Measurements from ENCODE around the gene CTSH. TPM values are rescaled to one million over a fixed set of nuclear protein-coding genes. Genes with fewer than 3 reads are reported as not detected.

Gene CTSH
- total RNA-seq, 3 donors from 2014 or later = 29.6 to 57.4 (median 53.8) TPM

DNA sequence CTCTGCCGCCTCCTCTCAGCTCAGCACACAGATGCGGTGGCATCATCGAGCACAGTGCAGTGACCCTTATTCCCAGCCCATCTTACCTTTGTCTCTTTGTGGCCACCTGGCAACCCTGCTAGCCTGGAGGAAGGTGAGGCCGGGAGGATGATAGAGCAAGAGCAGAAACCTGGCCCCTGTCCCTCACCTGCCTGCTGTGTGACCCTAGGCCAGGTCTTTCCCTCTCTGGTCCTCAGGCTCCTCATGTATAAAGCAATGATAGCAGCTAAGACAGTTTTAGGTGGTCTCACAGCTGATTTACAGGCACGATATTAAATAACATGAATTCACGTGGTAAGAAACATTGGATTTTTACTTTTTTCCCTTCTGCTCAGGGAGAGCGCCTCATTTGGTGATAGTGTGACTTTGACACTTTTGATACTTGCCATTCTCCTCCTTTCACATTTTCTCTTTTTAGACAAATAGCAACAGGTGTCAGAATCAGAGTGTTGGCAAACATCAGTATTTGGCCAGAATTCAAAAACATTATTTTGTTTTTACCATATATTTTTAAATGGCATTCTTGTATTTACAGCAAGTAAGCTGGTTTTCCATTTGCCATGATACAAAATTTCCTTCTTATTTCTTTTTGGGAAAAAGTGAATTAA, 29.5 kb upstream of the CTSH start:
- H3K9me3 ChIP-seq = no peaks in the 10 kb centered on the region
- H3K4me3 ChIP-seq = no peak overlapping the region
- DNase-seq (no peak), ATAC-seq (no peak)
- intact Hi-C loops (cut with DNase I, micrococcal nuclease) = no loop called here
- TF ChIP-seq CTCF (IDR thresholded peaks at IDR 0.05) = no peak
- no peaks in the 10 kb centered on the region for H3K4me1 ChIP-seq (ENCODE audit: low read depth)
- H3K36me3 ChIP-seq (ENCODE audit: low read depth) = no peaks in the 10 kb centered on the region

GRCh38 chr15:78969687-78970349, 25.0 kb upstream of the CTSH start:
- no peak for DNase-seq
- no peaks in the 10 kb centered on the region for H3K4me1 ChIP-seq (ENCODE audit: low read depth)
- no peak for ATAC-seq
- no peaks in the 10 kb centered on the region for H3K36me3 ChIP-seq (ENCODE audit: low read depth)
- TF ChIP-seq CTCF (IDR thresholded peaks at IDR 0.05) = no peak
- H3K9me3 ChIP-seq = no peaks in the 10 kb centered on the region
- intact Hi-C loops (cut with DNase I, micrococcal nuclease) = no loop called here
- no peak overlapping the region for H3K4me3 ChIP-seq

GRCh38 chr15:78968539-78969271, 23.9 kb upstream of the CTSH start:
- intact Hi-C loops (cut with DNase I, micrococcal nuclease) = no loop called here
- H3K36me3 ChIP-seq (ENCODE audit: low read depth) = no peaks in the 10 kb centered on the region
- H3K4me1 ChIP-seq (ENCODE audit: low read depth) = no peaks in the 10 kb centered on the region
- H3K9me3 ChIP-seq = no peaks in the 10 kb centered on the region
- ATAC-seq (no peak), DNase-seq (no peak)
- H3K4me3 ChIP-seq = no peak overlapping the region
- TF ChIP-seq CTCF (IDR thresholded peaks at IDR 0.05) = no peak

DNA sequence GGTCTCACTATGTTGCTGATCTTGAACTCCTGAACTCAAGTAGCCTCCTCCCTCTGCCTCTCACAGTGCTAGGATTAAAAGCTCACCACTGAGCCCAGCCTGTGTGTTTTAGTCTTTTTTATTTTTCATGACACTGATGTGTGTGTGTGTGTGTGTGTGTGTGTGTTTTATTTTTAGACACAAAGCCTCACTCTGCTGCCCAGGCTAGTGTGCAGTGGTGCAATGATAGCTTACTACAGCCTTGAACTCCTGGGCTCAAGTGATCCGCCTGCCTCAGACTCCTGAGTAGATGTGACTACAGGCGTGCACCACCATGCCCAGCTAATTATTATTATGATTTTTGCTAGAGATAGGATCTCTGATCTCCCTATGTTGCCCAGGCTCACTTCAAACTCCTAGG, 23.3 kb upstream of the CTSH start:
- no peak for ATAC-seq
- intact Hi-C loops (cut with DNase I, micrococcal nuclease) = no loop called here

GRCh38 chr15:78960308-78960707, 15.5 kb upstream of the CTSH start:
- DNase-seq = no peak
- Histone ChIP-seq H3K36me3 (ENCODE audit: low read depth) (no peaks in the 10 kb centered on the region), H3K4me1 (ENCODE audit: low read depth) (no peaks in the 10 kb centered on the region), H3K4me3 (no peak overlapping the region), H3K9me3 (no peaks in the 10 kb centered on the region)
- ATAC-seq = no peak
- TF ChIP-seq CTCF (IDR thresholded peaks at IDR 0.05) = no peak
- intact Hi-C loops (cut with DNase I, micrococcal nuclease) = no loop called here

More for the DNA sequence above, 23.3 kb upstream of the CTSH start:
- TF ChIP-seq CTCF (IDR thresholded peaks at IDR 0.05) = no peak
- Histone ChIP-seq H3K4me1 (ENCODE audit: low read depth) (no peaks in the 10 kb centered on the region), H3K9me3 (no peaks in the 10 kb centered on the region), H3K36me3 (ENCODE audit: low read depth) (no peaks in the 10 kb centered on the region), H3K4me3 (no peak overlapping the region)
- no peak for DNase-seq

All from mucosa of descending colon (tissue), 3 donors.